Measurements from ENCODE around the gene GLYATL3.

DNA sequence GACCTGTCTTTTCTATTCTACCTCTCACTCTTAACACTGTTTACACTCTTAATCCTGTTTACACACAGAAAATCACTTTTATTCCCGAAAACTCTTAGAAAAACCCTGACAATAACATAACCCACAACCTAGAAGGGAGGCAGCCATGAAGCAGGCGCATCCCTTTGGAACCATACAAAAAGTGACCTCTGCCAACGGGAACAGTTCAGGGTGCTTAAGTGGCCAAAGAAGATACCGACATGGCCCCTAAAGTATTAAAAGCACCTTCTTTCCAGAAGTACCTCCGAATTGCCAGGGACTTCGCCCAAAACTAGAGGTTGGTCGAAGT lies 37.2 kb upstream of the GLYATL3 start:
- TF ChIP-seq POLR2AphosphoS5 (IDR thresholded peaks at IDR 0.05; ENCODE audit: borderline replicate concordance, low read depth, low read length) (no peak), EZH2 (IDR thresholded peaks at IDR 0.05) (no peak)
